Nephron (organoid): ENCODE data around the gene TUBGCP2.

Experiments used
- H3K27ac Mint-ChIP-seq, 3 experiments: 2 replicates each; pipeline ENCODE4 v1.8.0; 2020; ENCODE audit warnings: mixed read lengths in 3 of 3, mild to moderate bottlenecking in 2 of 3, moderate library complexity in 1 of 3
- H3K27me3 Mint-ChIP-seq: 2 replicates; pipeline ENCODE4 v1.8.0; 2021; ENCODE audit warnings: low read depth, mild to moderate bottlenecking, moderate library complexity, mixed read lengths
- H3K36me3 Mint-ChIP-seq: 2 replicates; pipeline ENCODE4 v1.8.0; 2020; ENCODE audit warnings: low read depth, mixed read lengths
- H3K4me1 Mint-ChIP-seq: 2 replicates; pipeline ENCODE4 v1.8.0; 2020; ENCODE audit warnings: mixed read lengths
- H3K4me3 Mint-ChIP-seq, 3 experiments: 2 replicates each; pipeline ENCODE4 v1.8.0; 2020; ENCODE audit warnings: mild to moderate bottlenecking in 3 of 3, mixed read lengths in 3 of 3, moderate library complexity in 2 of 3
- H3K9me3 Mint-ChIP-seq: 2 replicates; pipeline ENCODE4 v1.8.0; 2020; ENCODE audit warnings: mixed read lengths
- CTCF ChIP-seq, 3 experiments: fragments of 200-600 bp; sonication (generic); IDR thresholded peaks; one replicate each; pipeline ENCODE4 v1.5.0; 2021; ENCODE audit warnings: antibody characterized with exemption in 3 of 3; ENCODE audit not compliant: unreplicated experiment in 3 of 3

TUBGCP2 gene

GRCh38 chr10:133327651-133328357 is 19.1 kb upstream of the TUBGCP2 start:
- H3K27ac Mint-ChIP-seq: no peak overlapping the region
- H3K36me3 Mint-ChIP-seq: no peaks in the 10 kb centered on the region
- H3K9me3 Mint-ChIP-seq: peaks cover 14% of the 10 kb centered on the region
- peak overlapping the region in 2 of 3 experiments; percentile 21 to 41 for H3K4me3 Mint-ChIP-seq
- no peak for TF ChIP-seq CTCF (IDR thresholded peaks at IDR 0.05; ENCODE audit: unreplicated experiment in 3 of 3)
- peaks cover 15% of the 10 kb centered on the region for H3K4me1 Mint-ChIP-seq
- H3K27me3 Mint-ChIP-seq: peaks cover 79% of the 10 kb centered on the region

- peaks cover 75% of the 10 kb centered on the region for H3K27me3 Mint-ChIP-seq
- TF ChIP-seq CTCF (IDR thresholded peaks at IDR 0.05; ENCODE audit: unreplicated experiment in 3 of 3): no peak
- peaks cover 15% of the 10 kb centered on the region for H3K4me1 Mint-ChIP-seq
- no peaks in the 10 kb centered on the region for H3K36me3 Mint-ChIP-seq
- H3K27ac Mint-ChIP-seq: no peak overlapping the region
- H3K4me3 Mint-ChIP-seq: peak overlapping the region in 2 of 3 experiments; percentile 18 to 54
- peaks cover 6% of the 10 kb centered on the region for H3K9me3 Mint-ChIP-seq
Observed at GRCh38 chr10:133326745-133327650, 18.3 kb upstream of the TUBGCP2 start.

- H3K36me3 Mint-ChIP-seq: no peaks in the 10 kb centered on the region
- TF ChIP-seq CTCF (IDR thresholded peaks at IDR 0.05; ENCODE audit: unreplicated experiment in 3 of 3): no peak
- no peaks in the 10 kb centered on the region for H3K9me3 Mint-ChIP-seq
- H3K4me3 Mint-ChIP-seq: peak overlapping the region; percentile 37 to 61 (median 59)
- H3K27ac Mint-ChIP-seq: no peak overlapping the region
- peaks cover 15% of the 10 kb centered on the region for H3K4me1 Mint-ChIP-seq
- peaks cover 66% of the 10 kb centered on the region for H3K27me3 Mint-ChIP-seq
Observed at GRCh38 chr10:133326223-133326551, 17.5 kb upstream of the TUBGCP2 start.

- TF ChIP-seq CTCF (IDR thresholded peaks at IDR 0.05; ENCODE audit: unreplicated experiment in 3 of 3): no peak
- Mint-ChIP-seq H3K4me1 (peaks cover 15% of the 10 kb centered on the region), H3K4me3 (peak overlapping the region; percentile 76 to 82 (median 82)), H3K9me3 (no peaks in the 10 kb centered on the region), H3K36me3 (no peaks in the 10 kb centered on the region), H3K27ac (no peak overlapping the region), H3K27me3 (peaks cover 61% of the 10 kb centered on the region)
Observed at GRCh38 chr10:133325440-133326222, 17.0 kb upstream of the TUBGCP2 start.

GRCh38 chr10:133324857-133325260 is 16.2 kb upstream of the TUBGCP2 start:
- Mint-ChIP-seq H3K27me3 (peaks cover 60% of the 10 kb centered on the region), H3K4me1 (peaks cover 15% of the 10 kb centered on the region), H3K4me3 (no peak overlapping the region), H3K27ac (no peak overlapping the region), H3K36me3 (no peaks in the 10 kb centered on the region), H3K9me3 (peaks cover 5% of the 10 kb centered on the region)
- no peak for TF ChIP-seq CTCF (IDR thresholded peaks at IDR 0.05; ENCODE audit: unreplicated experiment in 3 of 3)
